ENCODE measurements around the gene STOML1. TPM values are rescaled to one million over a fixed set of nuclear protein-coding genes. Genes with fewer than 3 reads are reported as not detected.

Gene STOML1
- total RNA-seq, 4 donors from 2014 or later = 0.75 to 14.6 (median 4.5) TPM

DNA sequence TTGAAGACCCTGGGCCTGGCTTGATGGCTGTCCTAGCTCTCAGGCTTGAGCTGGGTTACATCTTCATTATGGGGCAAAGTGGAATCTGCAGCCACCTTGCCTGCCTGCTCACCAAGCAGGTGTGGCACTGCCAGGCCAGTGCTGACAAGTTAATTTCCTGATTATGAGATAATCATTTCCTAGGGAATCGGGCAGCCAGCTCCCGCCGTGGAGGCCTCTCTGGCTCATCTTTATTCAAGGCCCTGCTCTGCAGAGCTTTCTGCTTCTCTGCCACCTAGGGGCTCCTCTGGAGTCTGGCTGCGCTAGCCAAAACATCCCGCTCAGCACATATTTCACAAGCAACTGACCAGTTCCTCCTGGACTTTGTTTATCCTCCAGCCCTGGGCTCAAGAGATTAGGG is 55.9 kb downstream of the STOML1 start:
- H3K36me3 ChIP-seq = no peaks in the 10 kb centered on the region

GRCh38 chr15:73935547-73935946 is 56.5 kb downstream of the STOML1 start:
- Histone ChIP-seq H3K27me3 (no peaks in the 10 kb centered on the region), H3K4me3 (no peak overlapping the region), H3K4me1 (peaks cover 0 to 10% (median 4%) of the 10 kb centered on the region in 4 donors), H3K36me3 (no peaks in the 10 kb centered on the region), H3K9me3 (no peaks in the 10 kb centered on the region), H3K27ac (no peak overlapping the region)
- no peak for DNase-seq
- intact Hi-C loops (cut with DNase I; ENCODE audit: low total_unique reads) (no loop called here), in situ Hi-C loops (cut with MboI; ENCODE audit: low pct_ligation_motif_present in 1 of 4, low pct_unique_long_range_greater_than_20kb in 1 of 4, low sequenced_read_pairs in 3 of 4) (loop anchor here in 1 of 4 donors (25.0 kb wide), 1 partner anchor 377 kb away; no protein-coding TSS in a partner anchor)
- 80% methylated on average over 4 of the region's 4 CpGs; no CpG with 5 or more reads in 1 of the 2 donors for WGBS, 2 donors (ENCODE audit: low coverage in 1 of 2)
- TF ChIP-seq EP300 (IDR thresholded peaks at IDR 0.05; ENCODE audit: low read depth) = no peak
- TF ChIP-seq, protein P1, sequence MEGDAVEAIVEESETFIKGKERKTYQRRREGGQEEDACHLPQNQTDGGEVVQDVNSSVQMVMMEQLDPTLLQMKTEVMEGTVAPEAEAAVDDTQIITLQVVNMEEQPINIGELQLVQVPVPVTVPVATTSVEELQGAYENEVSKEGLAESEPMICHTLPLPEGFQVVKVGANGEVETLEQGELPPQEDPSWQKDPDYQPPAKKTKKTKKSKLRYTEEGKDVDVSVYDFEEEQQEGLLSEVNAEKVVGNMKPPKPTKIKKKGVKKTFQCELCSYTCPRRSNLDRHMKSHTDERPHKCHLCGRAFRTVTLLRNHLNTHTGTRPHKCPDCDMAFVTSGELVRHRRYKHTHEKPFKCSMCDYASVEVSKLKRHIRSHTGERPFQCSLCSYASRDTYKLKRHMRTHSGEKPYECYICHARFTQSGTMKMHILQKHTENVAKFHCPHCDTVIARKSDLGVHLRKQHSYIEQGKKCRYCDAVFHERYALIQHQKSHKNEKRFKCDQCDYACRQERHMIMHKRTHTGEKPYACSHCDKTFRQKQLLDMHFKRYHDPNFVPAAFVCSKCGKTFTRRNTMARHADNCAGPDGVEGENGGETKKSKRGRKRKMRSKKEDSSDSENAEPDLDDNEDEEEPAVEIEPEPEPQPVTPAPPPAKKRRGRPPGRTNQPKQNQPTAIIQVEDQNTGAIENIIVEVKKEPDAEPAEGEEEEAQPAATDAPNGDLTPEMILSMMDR (IDR thresholded peaks at IDR 0.05) = no peak
- no peak for TF ChIP-seq POLR2A (IDR thresholded peaks at IDR 0.05)
- TF ChIP-seq POLR2AphosphoS5 (IDR thresholded peaks at IDR 0.05) = no peak

More for the DNA sequence above, 55.9 kb downstream of the STOML1 start:
- TF ChIP-seq, protein P1 (IDR thresholded peaks at IDR 0.05) = no peak
- TF ChIP-seq POLR2A (IDR thresholded peaks at IDR 0.05) (no peak), POLR2AphosphoS5 (IDR thresholded peaks at IDR 0.05) (no peak)
- Histone ChIP-seq H3K4me3 (no peak overlapping the region), H3K4me1 (peaks cover 0 to 10% (median 4%) of the 10 kb centered on the region in 4 donors), H3K9me3 (no peaks in the 10 kb centered on the region), H3K27me3 (no peaks in the 10 kb centered on the region), H3K27ac (no peak overlapping the region)
- intact Hi-C loops (cut with DNase I; ENCODE audit: low total_unique reads) (no loop called here), in situ Hi-C loops (cut with MboI; ENCODE audit: low pct_ligation_motif_present in 1 of 4, low pct_unique_long_range_greater_than_20kb in 1 of 4, low sequenced_read_pairs in 3 of 4) (loop anchor here in 1 of 4 donors (25.0 kb wide), 1 partner anchor 376 kb away; no protein-coding TSS in a partner anchor)
- 43% methylated on average over 5 of the region's 5 CpGs; no CpG with 5 or more reads in 1 of the 2 donors for WGBS, 2 donors (ENCODE audit: low coverage in 1 of 2)
- DNase-seq = no peak

DNA sequence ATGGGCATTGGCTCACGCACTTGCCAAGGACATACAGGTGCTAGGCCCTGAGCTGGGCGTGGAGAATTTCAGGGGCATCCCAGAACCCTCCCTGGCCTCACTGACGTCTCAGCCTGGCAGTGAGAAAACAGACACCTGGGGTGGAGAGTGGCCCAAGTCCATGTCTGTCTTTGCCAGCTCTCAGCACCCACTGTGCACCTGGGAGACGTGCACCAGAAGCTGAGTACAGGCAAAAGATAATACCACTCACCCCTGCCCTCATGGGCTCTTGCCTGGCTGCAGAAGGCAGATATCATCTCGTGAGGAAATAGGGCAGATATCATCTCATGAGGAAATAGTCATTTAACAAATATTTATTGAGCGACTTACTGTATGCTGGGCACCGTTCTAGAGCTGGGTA is 57.8 kb downstream of the STOML1 start:
- no peak overlapping the region for H3K4me3 ChIP-seq
- 56 to 67% methylated on average over 3 to 7 of the region's 7 CpGs for WGBS, 2 donors (ENCODE audit: low coverage in 1 of 2)
- in situ Hi-C loops (cut with MboI; ENCODE audit: low pct_ligation_motif_present in 1 of 4, low pct_unique_long_range_greater_than_20kb in 1 of 4, low sequenced_read_pairs in 3 of 4) (loop anchor here in 1 of 4 donors (25.0 kb wide), 1 partner anchor 378 kb away; no protein-coding TSS in a partner anchor), intact Hi-C loops (cut with DNase I; ENCODE audit: low total_unique reads) (no loop called here)
- peaks cover 0 to 21% (median 4%) of the 10 kb centered on the region in 4 donors for H3K4me1 ChIP-seq
- H3K9me3 ChIP-seq = no peaks in the 10 kb centered on the region
- DNase-seq = no peak
- H3K36me3 ChIP-seq = no peaks in the 10 kb centered on the region
- no peak for TF ChIP-seq EP300 (IDR thresholded peaks at IDR 0.05; ENCODE audit: low read depth)
- TF ChIP-seq, protein P1 (IDR thresholded peaks at IDR 0.05) = no peak
- no peak for TF ChIP-seq POLR2A (IDR thresholded peaks at IDR 0.05)
- no peak for TF ChIP-seq POLR2AphosphoS5 (IDR thresholded peaks at IDR 0.05)
- no peaks in the 10 kb centered on the region for H3K27me3 ChIP-seq
- no peak overlapping the region for H3K27ac ChIP-seq

GRCh38 chr15:73932381-73933191 is 59.5 kb downstream of the STOML1 start:
- Histone ChIP-seq H3K4me3 (no peak overlapping the region), H3K4me1 (peaks cover 0 to 35% (median 13%) of the 10 kb centered on the region in 4 donors), H3K27ac (no peak overlapping the region), H3K27me3 (no peaks in the 10 kb centered on the region), H3K36me3 (no peaks in the 10 kb centered on the region), H3K9me3 (no peaks in the 10 kb centered on the region)
- TF ChIP-seq, protein P1 (IDR thresholded peaks at IDR 0.05) = no peak
- TF ChIP-seq POLR2AphosphoS5 (IDR thresholded peaks at IDR 0.05) = no peak
- TF ChIP-seq POLR2A (IDR thresholded peaks at IDR 0.05) = no peak
- no peak for TF ChIP-seq EP300 (IDR thresholded peaks at IDR 0.05; ENCODE audit: low read depth)
- intact Hi-C loops (cut with DNase I; ENCODE audit: low total_unique reads) (no loop called here), in situ Hi-C loops (cut with MboI; ENCODE audit: low pct_ligation_motif_present in 1 of 4, low pct_unique_long_range_greater_than_20kb in 1 of 4, low sequenced_read_pairs in 3 of 4) (loop anchor here in 1 of 4 donors (25.0 kb wide), 1 partner anchor 380 kb away; no protein-coding TSS in a partner anchor)
- 57 to 64% methylated on average over 4 to 6 of the region's 6 CpGs for WGBS, 2 donors (ENCODE audit: low coverage in 1 of 2)
- no peak for DNase-seq
